ENCODE data around the gene RBP5.

RBP5 gene

DNA sequence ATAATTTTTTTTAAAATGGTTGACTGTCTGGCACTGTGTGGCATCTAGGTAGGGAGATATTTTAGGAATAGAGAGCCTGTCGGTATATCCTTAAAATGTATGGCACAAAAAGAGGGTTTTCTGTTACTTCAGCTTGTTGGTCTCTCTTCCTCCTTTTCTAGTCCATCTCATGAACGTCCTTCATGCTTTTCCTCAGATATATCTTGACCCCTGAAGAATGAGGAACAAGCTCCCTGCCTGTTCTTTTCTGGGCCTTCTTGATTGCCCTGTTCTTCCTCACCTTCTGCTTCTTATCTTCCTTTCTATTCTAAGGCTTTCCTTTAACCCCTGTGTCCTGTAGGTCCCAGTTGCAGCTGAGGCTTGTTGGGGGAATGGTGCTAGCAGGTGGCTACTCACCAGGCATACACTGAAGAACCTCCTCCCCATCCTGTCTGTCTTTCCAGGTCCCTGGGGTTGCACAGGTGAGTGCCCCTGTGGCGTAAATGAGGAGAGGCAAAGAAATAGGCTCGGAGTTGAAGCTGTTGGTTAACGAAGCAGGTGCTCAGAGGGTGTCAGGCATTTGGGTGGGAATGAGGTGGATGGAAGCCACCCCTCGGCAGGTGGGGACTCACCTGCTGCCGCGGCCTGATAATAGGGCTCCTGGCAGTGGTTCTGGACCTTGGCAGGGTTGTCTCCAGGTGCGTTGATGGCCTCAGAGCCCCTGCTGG lies 29.2 kb downstream of the RBP5 start:
- DNase-seq, result no peak

DNA sequence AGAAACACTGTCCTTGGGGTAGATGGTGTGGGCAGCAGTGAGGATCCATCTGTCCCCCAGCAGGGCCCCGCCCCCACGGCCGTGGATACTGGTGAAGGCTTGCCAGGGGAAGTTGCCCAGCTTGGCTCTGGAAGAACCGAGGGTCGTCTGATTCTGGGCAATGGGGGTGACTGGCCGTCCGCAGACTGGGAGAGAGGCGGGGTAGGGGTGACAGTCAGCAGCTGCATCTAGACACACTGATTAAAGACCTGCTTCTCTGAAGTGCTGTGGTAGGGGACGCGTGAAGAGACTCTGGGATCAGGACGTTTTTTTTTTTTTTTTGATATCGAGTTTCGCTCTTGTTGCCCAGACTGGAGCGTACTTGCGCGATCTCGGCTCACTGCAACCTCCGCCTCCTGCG lies 31.7 kb downstream of the RBP5 start:
- no peak for DNase-seq

DNA sequence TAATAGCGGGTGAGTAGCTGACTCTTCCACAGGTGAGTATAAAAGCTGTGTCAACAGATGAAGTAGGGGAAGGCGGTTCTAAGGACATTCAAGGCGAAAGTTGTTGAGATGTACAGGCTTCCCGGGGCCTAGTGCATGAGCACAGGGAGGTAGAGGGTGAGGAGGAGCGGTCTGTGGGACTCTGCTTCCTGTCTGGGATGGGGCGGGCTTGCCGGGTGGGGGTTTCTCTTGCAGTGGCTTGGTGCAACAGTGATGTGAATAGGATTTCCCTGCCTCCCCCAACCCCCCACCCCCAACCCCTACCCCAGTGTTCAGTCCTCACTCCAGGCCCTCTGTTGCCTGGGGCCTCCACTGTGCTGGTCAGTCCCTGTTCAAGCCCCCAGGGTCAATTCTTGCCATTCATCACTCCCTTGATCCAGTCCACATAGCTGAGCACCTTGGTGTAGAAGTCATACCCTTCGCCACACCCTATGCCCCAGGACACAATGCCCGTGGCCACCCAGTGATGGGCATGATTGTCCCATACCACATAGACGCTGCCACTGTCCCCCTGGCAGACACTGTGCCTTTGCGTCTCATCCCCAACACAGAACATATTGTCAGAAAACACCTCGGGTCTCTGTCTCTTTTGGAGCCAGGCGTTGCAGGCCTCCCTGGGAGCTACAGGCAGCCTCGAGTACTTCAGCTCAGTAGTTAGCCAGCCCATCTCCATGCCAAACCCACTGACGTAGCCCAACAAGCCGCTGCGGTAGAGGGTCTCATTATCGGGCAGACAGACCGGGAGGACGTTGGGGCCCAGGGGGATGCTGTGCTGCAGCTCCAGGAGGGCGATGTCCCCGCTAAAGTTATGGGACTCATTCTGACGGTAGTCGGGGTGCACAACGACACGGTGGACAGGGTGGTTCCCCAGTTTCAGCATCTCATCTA lies 32.4 kb downstream of the RBP5 start:
- no peak for DNase-seq

DNA sequence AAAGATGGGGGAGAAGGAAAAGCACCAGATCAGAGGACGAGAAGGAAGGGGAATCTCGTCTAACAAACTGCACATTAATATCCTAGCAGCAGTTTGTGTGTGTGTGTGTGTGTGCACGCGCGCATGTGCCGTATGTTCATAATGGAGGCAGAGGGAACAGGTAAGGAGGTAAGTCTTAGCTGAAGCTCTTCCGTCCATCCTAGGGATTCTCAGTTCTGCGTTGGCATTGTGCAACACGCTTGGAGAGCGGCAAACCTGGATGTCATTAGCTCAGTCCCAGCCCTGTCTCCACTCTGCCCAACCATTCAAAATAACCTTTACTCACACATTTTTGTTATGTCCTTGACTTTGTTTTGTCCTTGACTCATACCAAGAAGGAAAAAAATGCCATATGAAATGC lies 34.8 kb downstream of the RBP5 start:
- no peak for DNase-seq

DNA sequence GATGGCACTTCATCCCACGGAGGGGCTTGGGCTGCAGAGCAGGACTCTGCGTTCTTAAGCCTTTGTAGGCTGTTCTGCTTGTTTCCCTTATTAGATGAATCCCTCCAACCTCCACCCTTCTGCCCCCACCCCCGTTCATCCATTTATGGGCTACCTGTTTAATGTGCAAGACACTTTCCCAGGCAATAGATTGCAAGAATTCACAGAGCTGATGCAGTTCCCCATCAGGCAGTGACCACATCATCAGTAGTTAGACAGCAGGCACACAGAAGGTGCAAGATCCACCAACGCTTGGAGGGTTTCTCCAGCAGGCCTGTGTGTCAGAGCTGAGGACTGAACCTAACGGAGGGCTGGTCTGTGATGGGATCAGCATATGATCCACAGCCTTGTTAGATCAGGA lies 35.2 kb downstream of the RBP5 start:
- DNase-seq, result no peak

DNA sequence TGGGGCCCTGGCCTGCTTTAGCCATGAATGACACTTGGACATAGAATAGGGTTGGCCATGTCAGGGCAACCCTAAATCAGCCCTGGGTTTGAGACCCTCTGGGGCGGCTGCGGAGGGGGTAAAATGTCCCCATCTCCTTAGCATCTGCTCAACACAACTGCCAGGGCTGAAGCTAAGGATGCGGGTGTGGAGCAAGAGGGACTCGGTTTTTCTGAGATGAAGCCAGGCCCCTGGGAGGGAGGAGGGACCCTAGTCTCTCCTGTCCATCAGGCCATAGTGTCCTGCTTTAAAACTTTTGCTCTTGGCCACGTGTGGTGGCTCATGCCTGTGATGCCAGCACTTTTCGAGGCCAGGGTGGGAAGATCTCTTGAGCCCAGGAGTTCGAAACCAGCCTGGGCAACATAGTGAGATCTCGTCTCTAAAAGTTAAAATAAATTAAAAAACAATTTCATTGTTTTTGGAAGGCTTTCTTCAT lies 35.7 kb downstream of the RBP5 start:
- DNase-seq, result no peak

DNA sequence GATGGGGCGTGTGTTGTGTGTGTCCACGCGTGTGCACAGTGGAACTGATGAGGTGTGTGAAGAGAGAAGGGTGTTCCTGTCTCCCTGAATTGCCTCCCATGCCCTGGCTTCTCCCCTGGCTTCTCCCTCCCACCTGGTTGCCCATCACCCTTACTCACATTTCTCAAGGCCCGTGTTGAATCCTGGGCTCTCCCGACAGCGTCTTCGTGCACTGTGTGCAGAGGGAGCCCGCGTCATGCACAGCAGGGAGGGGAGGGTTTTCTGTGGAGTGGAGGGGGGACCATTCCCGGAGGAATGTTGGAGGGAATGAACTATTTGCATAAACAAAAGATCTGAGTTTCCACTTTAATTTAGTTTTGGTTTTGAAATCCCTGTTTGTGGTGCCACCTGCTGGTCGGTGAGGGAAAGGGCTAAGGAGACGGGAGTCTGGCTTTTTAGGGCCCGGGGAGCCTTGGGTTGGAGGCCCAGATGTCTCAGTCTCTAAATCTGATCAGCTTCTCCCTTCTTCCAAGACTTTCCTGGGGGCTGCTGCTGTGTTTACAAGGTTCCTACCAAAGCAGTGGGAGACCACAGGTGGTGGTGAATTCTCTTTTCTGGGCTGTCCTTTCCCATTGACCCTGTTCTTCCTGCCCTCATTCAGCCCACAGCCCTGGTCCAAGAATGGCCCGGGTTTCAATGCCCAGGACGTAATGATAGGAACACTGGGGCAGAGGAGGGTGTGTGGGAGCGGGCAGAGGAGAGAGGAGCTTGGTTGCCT lies 36.3 kb downstream of the RBP5 start, which contains the start of gene C1R:
C1R (minus strand) TSS at position 217 of the 757 bp plus-strand sequence; CDS start at position 160, 57 bp downstream.
- DNase-seq, result peak; percentile 31

DNA sequence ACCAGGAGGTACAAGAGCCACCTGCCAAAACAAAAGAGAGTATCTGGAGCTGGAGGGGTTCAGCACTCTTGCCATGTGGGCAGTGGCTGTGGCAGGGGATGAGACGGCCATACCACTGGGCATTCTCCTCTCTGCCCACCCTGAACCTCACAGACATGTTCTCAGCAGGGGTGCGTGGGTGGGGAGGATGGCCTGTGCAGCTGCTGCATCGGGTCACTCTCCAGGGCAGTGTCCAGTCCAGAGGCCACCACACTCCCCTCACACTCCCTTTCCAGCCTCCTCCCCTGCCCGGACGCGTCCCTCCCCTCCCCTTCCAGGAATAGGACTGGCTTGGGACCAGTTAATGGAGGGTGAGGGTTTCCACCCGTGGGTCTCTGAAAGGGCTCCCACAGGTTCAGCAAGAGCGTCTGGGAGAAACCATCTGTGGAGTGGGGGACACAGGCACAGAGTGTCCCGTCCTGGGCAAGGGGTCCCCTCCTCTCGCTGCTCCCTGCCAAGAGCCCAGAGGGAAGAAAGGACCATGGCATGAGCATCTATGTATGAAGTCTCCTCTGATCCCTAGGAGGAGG lies 36.9 kb downstream of the RBP5 start:
- DNase-seq, result no peak

DNA sequence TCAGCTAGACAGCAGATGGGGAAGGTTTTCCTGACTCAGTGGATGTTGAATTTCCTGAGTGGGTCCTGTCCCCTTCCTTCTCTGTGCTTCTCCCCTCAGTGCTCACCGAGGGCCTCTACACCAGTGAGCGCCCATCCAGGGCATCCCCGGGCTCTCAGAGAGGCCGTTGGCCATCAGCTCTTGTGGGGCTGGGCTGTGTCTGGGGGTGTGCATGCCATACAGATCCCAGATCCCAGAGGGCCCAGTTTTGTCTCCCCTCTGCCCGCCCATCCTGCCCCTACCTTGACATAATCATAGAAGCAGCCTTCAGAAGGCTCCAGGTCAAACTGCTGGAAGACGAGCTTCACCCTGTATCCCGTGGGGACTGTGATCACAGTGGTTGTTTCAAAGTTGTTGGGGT lies 37.5 kb downstream of the RBP5 start:
- DNase-seq, result no peak

DNA sequence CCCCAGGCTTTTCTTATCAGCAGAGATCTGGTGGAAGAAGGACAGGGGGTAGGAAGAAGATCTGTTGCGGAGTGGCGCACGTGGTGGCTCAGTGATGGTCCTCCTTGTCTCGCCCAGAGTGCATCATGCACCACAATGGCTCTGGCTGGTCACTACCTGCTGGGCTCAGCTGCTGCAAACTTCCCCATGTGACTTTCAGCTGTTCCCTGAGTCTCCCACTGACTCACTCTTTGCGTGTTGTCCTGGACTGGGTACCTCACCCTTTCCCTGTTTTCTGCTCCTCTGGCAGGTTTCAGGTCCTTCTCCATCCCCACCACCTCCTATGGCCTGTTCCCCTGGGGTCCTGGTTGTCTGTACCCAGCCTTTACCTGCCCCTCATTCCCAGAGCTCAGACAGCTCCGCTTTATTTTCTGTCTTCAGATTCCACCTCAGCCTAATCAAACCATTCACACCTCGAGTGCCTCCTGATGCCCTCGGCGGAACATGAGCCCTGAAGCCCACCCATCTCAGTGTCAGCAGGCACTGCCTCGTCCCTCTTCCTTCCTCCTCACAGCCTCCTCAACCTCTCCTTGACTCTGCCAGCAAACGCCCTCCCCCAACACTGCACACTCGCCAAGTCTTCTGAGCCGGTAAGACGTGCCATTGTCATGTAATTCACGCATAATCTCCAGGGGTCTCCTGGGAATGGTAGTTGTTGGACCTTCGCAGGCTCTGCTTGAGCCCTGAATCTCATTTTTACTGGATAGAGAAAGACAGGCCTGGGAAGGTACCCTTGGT lies 38.3 kb downstream of the RBP5 start:
- DNase-seq, result no peak

DNA sequence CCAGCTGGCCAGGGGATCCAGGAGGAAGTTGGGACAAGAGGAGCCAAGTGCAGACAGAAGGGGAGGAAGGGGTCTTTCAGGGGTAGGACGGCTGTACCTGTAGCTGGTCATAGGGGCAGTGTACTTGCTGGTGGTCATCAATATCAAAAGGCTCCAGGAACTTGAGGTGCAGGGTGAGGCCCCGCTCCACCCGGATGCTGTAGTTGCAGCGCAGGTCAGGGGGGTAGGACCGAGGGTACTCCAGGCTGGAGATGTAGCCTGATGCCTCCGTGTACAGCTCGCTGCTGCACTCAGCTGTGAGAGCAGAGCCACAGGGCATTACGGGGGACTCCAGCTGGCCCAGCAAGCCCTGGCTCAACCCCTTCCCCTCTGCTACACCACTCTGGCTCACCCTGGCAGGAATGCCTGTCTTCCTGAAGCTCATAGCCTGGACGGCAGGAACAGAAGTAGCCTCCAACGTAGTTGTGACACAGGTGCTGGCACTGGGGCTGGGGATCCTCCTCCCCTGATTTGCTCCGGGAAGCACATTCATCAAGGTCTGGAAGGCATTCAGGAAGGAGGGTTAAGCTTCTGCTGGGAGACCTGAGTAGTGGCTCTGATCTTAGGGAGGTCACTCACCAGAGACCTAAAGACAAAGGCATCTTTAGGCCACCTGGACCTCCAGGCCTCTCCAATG lies 39.4 kb downstream of the RBP5 start:
- DNase-seq, result no peak

DNA sequence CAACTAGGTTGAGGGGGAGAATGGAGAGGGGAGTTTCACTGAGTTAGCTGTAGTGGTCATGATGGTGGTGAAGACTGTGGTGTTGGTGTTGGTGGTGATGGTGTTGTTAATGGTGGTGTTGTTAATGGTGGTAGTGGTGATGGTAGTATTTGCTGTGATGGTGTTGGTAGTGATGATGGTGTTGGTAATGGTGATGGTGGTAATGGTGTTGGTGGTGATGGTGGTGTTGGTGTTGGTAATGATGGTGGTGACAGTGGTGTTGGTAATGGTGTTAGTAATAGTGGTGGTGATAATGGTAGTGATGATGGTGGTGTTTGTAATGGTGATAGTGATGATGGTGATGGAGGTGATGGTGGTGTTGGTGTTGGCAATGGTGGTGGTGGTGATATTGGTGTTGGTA lies 45.6 kb downstream of the RBP5 start:
- no peak for DNase-seq

DNA sequence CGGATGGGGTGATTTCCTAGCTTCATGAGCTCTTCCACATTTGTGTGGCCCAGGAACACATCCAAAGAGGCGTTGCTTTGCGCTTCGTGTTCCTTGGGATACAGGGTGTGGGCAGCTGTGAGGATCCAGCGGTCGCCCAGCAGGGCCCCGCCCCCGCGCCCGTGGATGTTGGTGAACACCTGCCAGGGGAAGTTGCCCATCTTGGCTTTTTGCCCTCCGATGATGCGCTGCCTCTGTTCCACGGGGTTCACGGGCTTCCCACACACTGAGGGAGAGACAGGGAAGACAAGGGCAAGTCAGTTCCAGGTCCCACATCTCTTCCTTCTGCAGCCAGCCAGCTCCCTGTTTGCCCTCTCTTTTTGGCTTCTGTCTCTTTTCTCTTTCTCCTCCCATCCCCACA lies 47.7 kb downstream of the RBP5 start:
- no peak for DNase-seq

DNA sequence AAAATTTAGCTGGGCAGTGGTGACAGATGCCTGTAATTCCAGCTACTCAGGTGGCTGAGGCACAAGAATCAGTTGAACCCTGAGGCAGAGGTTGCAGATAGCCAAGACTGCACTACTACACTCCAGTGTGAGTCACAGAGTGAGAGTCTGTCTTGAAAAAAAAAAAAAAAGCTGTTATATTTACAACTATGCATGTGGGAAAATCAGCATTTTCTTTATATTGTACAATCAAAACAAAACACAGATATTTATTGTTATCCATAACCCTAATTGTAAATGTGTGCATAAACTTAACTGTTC lies 48.9 kb downstream of the RBP5 start:
- no peak for DNase-seq

DNA sequence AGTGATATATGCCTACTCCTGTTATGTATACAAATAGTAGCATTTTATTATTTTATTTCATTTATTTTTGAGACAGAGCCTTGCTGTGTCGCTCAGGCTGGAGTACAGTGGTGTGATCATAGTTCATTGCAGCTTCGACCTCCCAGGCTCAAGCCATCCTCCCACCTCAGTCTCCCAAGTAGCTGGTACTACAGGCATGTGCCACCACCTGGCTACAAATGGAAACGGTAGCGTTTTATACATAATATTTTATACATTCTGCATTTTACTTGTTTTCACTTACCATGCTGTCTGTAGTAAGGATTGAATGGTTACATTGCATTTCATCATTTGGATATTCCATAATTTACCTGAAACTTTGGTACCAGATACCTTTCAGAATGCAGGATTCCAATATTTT lies 50.5 kb downstream of the RBP5 start:
- DNase-seq, result no peak

DNA sequence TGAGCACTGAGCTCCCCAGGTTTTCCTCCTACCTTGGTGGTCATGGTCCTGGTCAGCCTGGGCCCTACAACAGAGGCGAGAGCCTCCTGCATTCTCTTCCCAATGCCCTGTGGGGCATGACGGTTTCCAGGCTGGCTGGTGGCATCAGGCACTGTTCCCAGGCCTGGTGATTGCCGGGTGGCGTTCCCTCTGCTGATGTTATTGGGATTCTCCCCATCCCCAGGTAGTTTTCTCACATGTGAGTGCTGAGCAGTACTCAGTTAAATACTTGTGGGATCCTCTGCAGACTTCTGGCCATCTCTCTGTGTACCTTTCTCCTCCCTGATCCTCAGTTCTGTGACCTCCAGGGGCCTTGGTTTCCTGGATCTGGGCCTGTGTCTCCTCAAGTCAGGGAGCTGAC lies 52.2 kb downstream of the RBP5 start:
- no peak for DNase-seq

DNA sequence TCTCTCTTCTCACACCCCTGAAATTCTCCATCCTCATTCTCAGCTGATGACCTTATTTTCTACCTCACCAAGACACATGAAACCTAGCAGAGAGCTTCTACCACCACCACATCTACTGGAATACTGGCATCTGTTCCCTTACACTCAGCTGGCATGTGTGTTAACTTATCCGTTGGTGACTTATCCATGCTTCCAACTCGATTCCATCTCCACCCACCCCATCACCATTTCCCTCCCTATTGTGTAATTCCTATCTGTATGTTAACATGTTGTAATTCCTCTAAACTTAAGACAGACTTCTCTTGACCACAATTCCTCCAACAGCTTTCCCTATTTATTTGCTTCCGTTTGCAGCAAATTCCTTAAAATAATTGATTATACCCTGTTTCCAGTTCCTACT lies 52.8 kb downstream of the RBP5 start:
- DNase-seq, result no peak

DNA sequence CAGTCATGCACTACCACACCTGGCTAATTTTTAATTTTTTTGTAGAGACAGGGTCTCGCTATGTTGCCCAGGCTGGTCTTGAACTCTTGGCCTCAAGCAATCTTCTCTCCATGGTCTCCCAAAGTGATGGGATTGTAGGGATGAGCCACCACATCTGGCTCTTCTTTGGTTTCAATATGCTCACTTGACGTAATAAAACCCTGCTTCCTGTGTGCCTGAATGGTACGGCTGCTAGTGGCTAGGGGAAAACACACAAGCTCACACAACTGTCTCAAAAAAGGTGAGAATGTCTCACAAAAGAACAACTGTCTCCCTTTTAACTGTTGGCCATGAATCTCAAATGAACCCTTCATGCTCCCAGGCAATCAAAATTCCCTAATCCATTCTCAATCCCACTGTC lies 53.2 kb downstream of the RBP5 start:
- no peak for DNase-seq

DNA sequence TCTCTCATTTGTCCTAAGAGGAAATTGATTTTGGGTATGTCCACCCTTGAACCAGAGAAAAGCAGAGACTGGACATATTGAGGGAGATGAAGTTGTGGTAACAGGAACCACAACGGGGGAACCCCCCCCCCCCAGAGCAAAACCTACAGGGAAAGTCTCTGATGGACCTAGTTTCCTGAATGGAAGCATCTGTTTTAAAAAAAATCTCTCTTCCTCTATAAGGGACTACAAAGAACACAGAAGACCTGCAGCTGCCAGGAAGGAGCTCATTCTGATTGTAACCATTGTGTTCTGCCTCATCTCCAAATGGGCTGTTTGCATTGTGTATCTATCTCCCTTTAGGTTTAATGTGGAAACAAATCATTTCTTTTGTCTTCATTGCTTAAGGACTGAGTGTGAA lies 54.7 kb downstream of the RBP5 start:
- no peak for DNase-seq
